Spinal cord (tissue), 10 donors: ENCODE results near the gene SIVA1. TPM values are rescaled to one million over a fixed set of nuclear protein-coding genes. Genes with fewer than 3 reads are reported as not detected.

Experiments
- DNase-seq, 6 donors: peaks; one replicate each; pipeline versions ENCODE4 v3.0.0 to v3.0.0-alpha.2; 2013 to 2015; ENCODE audit warnings: low spot score in 6 of 6, low read depth in 4 of 6
- H3K27ac ChIP-seq: one replicate; pipeline ENCODE4 v1.5.1; 2013; ENCODE audit warnings: low read depth, low read length, control low read depth
- H3K27me3 ChIP-seq: one replicate; pipeline ENCODE4 v1.6.1; 2013; ENCODE audit warnings: low read length; ENCODE audit not compliant: control insufficient read depth, insufficient read depth
- H3K36me3 ChIP-seq: one replicate; pipeline ENCODE4 v1.6.1; 2013; ENCODE audit warnings: low read length; ENCODE audit not compliant: control insufficient read depth, insufficient read depth
- H3K4me1 ChIP-seq: one replicate; pipeline ENCODE4 v1.6.1; 2013; ENCODE audit warnings: low read length; ENCODE audit not compliant: control insufficient read depth, insufficient read depth
- H3K4me3 ChIP-seq: one replicate; pipeline ENCODE4 v1.5.1; 2013; ENCODE audit warnings: low read depth, low read length, control low read depth
- H3K9me3 ChIP-seq: one replicate; pipeline ENCODE4 v1.6.1; 2013; ENCODE audit warnings: low read length; ENCODE audit not compliant: control insufficient read depth, insufficient read depth
- WGBS: methylation state at CpG from one replicate; pipeline ENCODE4 v1.1.5; 2013; ENCODE audit warnings: missing lambda C conversion rate; ENCODE audit not compliant: insufficient coverage; 5-methylcytosine and 5-hydroxymethylcytosine counted together
- polyA plus RNA-seq, 2 donors: library from polyadenylated mRNA; unstranded; fragments of 120-200 nt; gene quantifications; one replicate each; pipeline ENCODE4 v1.2.1, GENCODE V29; 2013; ENCODE audit not compliant: insufficient read length in 2 of 2
- total RNA-seq, 2 donors: library from RNA; depleted of rRNA in 1 of 2; stranded (reverse); fragments of 120-200 nt in 1 of 2; fragments of >200 nt in 1 of 2; gene quantifications; one replicate each; pipeline versions ENCODE4 v1.2.3 to v1.2.4, GENCODE V29; 2013 to 2014
- donor health status: healthy.

SIVA1 gene
- total and polyA plus RNA-seq, 4 donors: 30.6 to 83.3 (median 49.6) TPM

- H3K4me3 ChIP-seq: peak overlapping the region; percentile 41
- peak overlapping the region; percentile 84 for H3K27ac ChIP-seq
- H3K27me3 ChIP-seq: peaks cover 20% of the 10 kb centered on the region
- peaks cover 13% of the 10 kb centered on the region for H3K36me3 ChIP-seq
- H3K9me3 ChIP-seq: no peaks in the 10 kb centered on the region
- H3K4me1 ChIP-seq: peaks cover 29% of the 10 kb centered on the region
- DNase-seq: peak in 1 of 6 donors; percentile 80
- WGBS: under 1% methylated on average over 63 of the region's 83 CpGs
Observed at GRCh38 chr14:104800015-104800770, 47.2 kb downstream of the SIVA1 start.

- Histone ChIP-seq H3K4me1 (peaks cover 27% of the 10 kb centered on the region), H3K9me3 (no peaks in the 10 kb centered on the region), H3K4me3 (peak within 1 kb of the TSS; percentile 41), H3K27ac (peak within 1 kb of the TSS; percentile 84), H3K27me3 (peaks cover 20% of the 10 kb centered on the region), H3K36me3 (peaks cover 13% of the 10 kb centered on the region)
- DNase-seq: peak in 2 of 6 donors; percentile 23 to 52
- under 1% methylated on average over 105 of the region's 105 CpGs for WGBS
Observed at GRCh38 chr14:104800771-104801519, 48.0 kb downstream of the SIVA1 start, which contains the start of gene ZBTB42. TSS of gene ZBTB42 (plus strand) at chr14:104801101. CDS start at chr14:104801198, 97 bp downstream.

- Histone ChIP-seq H3K4me1 (peaks cover 22% of the 10 kb centered on the region), H3K36me3 (peaks cover 13% of the 10 kb centered on the region), H3K27ac (no peak overlapping the region), H3K4me3 (peak overlapping the region; percentile 29), H3K9me3 (no peaks in the 10 kb centered on the region), H3K27me3 (peaks cover 18% of the 10 kb centered on the region)
- 73% methylated on average over 45 of the region's 45 CpGs for WGBS
- DNase-seq: no peak
Observed at GRCh38 chr14:104801520-104802393, 48.8 kb downstream of the SIVA1 start.

GRCh38 chr14:104802394-104803184 is 49.6 kb downstream of the SIVA1 start:
- H3K9me3 ChIP-seq: no peaks in the 10 kb centered on the region
- no peak for DNase-seq
- peaks cover 20% of the 10 kb centered on the region for H3K4me1 ChIP-seq
- H3K27ac ChIP-seq: no peak overlapping the region
- peaks cover 13% of the 10 kb centered on the region for H3K36me3 ChIP-seq
- WGBS: 77% methylated on average over 20 of the region's 20 CpGs
- H3K4me3 ChIP-seq: no peak overlapping the region
- peaks cover 18% of the 10 kb centered on the region for H3K27me3 ChIP-seq

GRCh38 chr14:104803280-104803911 is 50.4 kb downstream of the SIVA1 start:
- Histone ChIP-seq H3K27me3 (peaks cover 18% of the 10 kb centered on the region), H3K36me3 (peaks cover 15% of the 10 kb centered on the region), H3K4me1 (peaks cover 16% of the 10 kb centered on the region), H3K27ac (no peak overlapping the region), H3K9me3 (no peaks in the 10 kb centered on the region), H3K4me3 (no peak overlapping the region)
- DNase-seq: no peak
- WGBS: 75% methylated on average over 16 of the region's 19 CpGs

- H3K9me3 ChIP-seq: no peaks in the 10 kb centered on the region
- peaks cover 18% of the 10 kb centered on the region for H3K27me3 ChIP-seq
- peaks cover 16% of the 10 kb centered on the region for H3K4me1 ChIP-seq
- WGBS: 83% methylated on average over 14 of the region's 15 CpGs
- no peak for DNase-seq
- no peak overlapping the region for H3K27ac ChIP-seq
- peaks cover 17% of the 10 kb centered on the region for H3K36me3 ChIP-seq
- H3K4me3 ChIP-seq: no peak overlapping the region
Observed at GRCh38 chr14:104803912-104804410, 51.0 kb downstream of the SIVA1 start.

GRCh38 chr14:104804481-104805325 is 51.8 kb downstream of the SIVA1 start:
- Histone ChIP-seq H3K9me3 (no peaks in the 10 kb centered on the region), H3K4me3 (no peak overlapping the region), H3K36me3 (peaks cover 17% of the 10 kb centered on the region), H3K27ac (no peak overlapping the region), H3K27me3 (peaks cover 18% of the 10 kb centered on the region), H3K4me1 (peaks cover 13% of the 10 kb centered on the region)
- no peak for DNase-seq
- WGBS: 64% methylated on average over 12 of the region's 18 CpGs

GRCh38 chr14:104805326-104805678 is 52.4 kb downstream of the SIVA1 start:
- Histone ChIP-seq H3K4me3 (no peak overlapping the region), H3K36me3 (peaks cover 21% of the 10 kb centered on the region), H3K4me1 (peaks cover 9% of the 10 kb centered on the region), H3K9me3 (no peaks in the 10 kb centered on the region), H3K27ac (no peak overlapping the region), H3K27me3 (peaks cover 16% of the 10 kb centered on the region)
- WGBS: 57% methylated on average over 2 of the region's 3 CpGs
- no peak for DNase-seq
